ENCODE results near the gene ILF2. TPM values are rescaled to one million over a fixed set of nuclear protein-coding genes. Genes with fewer than 3 reads are reported as not detected.
A peak's percentile ranks its signal among the peaks of the same experiment; 100 is the strongest.
"Not testable (repeated sequence)": the region's sequence is repeated elsewhere in the genome, so short reads cannot be mapped to it uniquely, and the experiment has no call there.

ILF2 gene
- total RNA-seq: 100 to 1,000 TPM; 379 to 394 TPM
- 126 TPM for polyA plus RNA-seq

DNA sequence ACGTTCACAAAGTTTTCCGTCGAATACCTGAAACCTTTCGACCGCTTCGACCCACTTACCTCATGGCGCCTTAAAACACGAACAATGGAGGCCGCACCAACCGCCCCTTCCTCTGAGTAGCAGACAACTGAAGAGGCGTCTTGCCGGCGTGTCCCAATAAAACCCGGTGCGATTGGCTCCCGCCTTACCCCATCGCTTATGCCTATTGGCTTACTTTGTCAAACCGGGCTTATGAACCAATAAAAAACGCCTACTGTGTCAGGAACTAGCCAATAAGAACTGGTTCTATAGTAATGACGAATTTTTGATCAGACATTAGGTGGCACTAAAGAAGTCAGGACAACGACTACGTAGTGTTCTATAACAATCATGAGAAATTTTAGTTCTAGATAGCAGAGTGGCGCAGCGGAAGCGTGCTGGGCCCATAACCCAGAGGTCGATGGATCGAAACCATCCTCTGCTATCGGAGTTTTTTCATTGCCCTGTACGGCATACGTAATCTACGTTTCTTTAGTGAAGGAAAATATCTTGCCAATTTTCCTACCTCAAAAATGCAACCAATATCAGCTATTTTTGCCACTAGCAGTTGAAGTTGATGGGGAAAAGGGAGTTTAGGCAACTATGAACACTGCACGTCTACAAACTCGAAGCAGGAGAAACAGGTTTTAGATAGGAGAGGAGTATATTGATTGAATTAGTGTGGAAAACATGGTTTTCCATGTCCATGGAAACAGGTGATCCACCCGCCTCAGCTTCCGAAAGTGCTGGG, at the start of gene ILF2:
Gene ILF2 (minus strand): TSS at position 135 of the 769 bp plus-strand sequence. CDS start 71 bp downstream, at position 64.
- H3K27ac ChIP-seq (ENCODE audit: low read depth, low read length): peak within 1 kb of the TSS; percentile 92
- peaks cover 29% of the 10 kb centered on the region for H3K36me3 ChIP-seq (ENCODE audit: insufficient read depth, low read length)
- DNase-seq: peak; percentile 92 to 98 (median 98)
- ChIA-PET CTCF (interaction anchor here (0.7 to 2.5 kb wide), 5 partner anchors 10 to 315 kb away, joined by 3 to 8 read pairs (median 4); partner anchors contain the start of genes RAB13 and SNAPIN), POLR2A (interaction anchor here (0.6 to 2.6 kb wide), 5 partner anchors 11 to 320 kb away, joined by 3 to 18 read pairs (median 8); partner anchors contain the start of genes CHTOP, JTB and RPS27)
- H3K27ac Mint-ChIP-seq: peak within 1 kb of the TSS in 1 of 8 donors; percentile 93
- peak within 1 kb of the TSS; percentile 92 for H3K4me3 ChIP-seq (ENCODE audit: low read length)
- H3K4me3 Mint-ChIP-seq: no peak within 1 kb of the TSS
- peaks cover 30% of the 10 kb centered on the region for H3K4me1 ChIP-seq (ENCODE audit: insufficient read depth, low read length)
- no peaks in the 10 kb centered on the region for H3K9me3 ChIP-seq (ENCODE audit: low read length)
- peaks cover 11 to 21% (median 12%) of the 10 kb centered on the region in 3 donors for H3K4me1 Mint-ChIP-seq
- H3K27me3 Mint-ChIP-seq: peaks cover 0 to under 1% of the 10 kb centered on the region in 2 donors
- peaks cover 9 to 25% (median 12%) of the 10 kb centered on the region in 3 donors for H3K36me3 Mint-ChIP-seq
- no peaks in the 10 kb centered on the region for H3K27me3 ChIP-seq (ENCODE audit: insufficient read depth, low read length, poor library complexity, severe bottlenecking)
- H3K9me3 Mint-ChIP-seq: no peaks in the 10 kb centered on the region

DNA sequence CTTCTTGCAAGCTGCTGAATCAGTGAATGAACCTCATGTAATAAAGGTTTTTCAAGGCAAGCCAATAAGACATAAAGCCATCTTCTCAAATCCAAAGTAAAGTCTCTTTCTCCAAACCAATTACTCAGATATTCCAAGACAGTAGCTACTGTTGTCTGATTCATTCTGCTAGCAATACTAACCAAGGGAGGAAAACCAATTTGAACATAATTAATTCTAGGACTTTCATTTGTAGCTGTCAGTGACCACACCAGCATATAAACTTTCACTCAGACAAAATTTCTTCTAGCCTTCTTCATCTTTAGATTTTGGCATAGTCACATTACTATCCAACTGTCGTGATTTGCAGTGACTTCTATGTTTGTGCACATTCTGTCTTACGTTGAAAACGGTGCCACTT, 46.5 kb upstream of the ILF2 start:
- Mint-ChIP-seq H3K9me3 (no peaks in the 10 kb centered on the region), H3K36me3 (no peaks in the 10 kb centered on the region), H3K27me3 (peaks cover 4 to 6% of the 10 kb centered on the region in 2 donors), H3K27ac (peak overlapping the region in 1 of 8 donors; percentile 15), H3K4me1 (no peaks in the 10 kb centered on the region), H3K4me3 (no peak overlapping the region)
- H3K36me3 ChIP-seq (ENCODE audit: insufficient read depth, low read length): no peaks in the 10 kb centered on the region
- H3K27ac ChIP-seq (ENCODE audit: low read depth, low read length): no peak overlapping the region
- H3K9me3 ChIP-seq (ENCODE audit: low read length): no peaks in the 10 kb centered on the region
- no peaks in the 10 kb centered on the region for H3K27me3 ChIP-seq (ENCODE audit: insufficient read depth, low read length, poor library complexity, severe bottlenecking)
- H3K4me3 ChIP-seq (ENCODE audit: low read length): no peak overlapping the region
- ChIA-PET POLR2A (no interaction called here), CTCF (no interaction called here)
- no peaks in the 10 kb centered on the region for H3K4me1 ChIP-seq (ENCODE audit: insufficient read depth, low read length)
- no peak for DNase-seq

DNA sequence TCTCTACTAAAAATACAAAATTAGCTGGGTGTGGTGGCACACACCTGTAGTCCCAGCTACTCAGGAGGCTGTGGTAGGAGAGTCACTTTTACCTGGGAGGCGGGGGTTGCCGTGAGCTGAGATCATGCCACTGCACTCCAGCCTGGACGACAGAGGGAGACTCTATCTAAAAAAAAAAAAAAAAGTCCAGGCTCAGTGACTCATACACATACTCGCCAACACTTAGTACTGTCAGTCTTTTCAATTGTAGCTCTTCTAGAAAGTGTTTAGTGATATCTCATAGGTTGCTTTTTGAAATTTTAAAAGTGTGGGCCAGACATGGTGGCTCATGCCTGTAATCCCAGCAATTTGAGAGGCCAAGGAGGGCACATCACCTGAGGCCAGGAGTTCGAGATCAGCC, 45.4 kb upstream of the ILF2 start:
- POLR2A ChIA-PET; H3K9me3 ChIP-seq (ENCODE audit: low read length); H3K4me1 Mint-ChIP-seq; H3K27me3 ChIP-seq (ENCODE audit: insufficient read depth, low read length, poor library complexity, severe bottlenecking); DNase-seq; H3K27ac Mint-ChIP-seq; H3K4me1 ChIP-seq (ENCODE audit: insufficient read depth, low read length); H3K27me3 Mint-ChIP-seq; H3K36me3 ChIP-seq (ENCODE audit: insufficient read depth, low read length); H3K4me3 ChIP-seq (ENCODE audit: low read length); H3K4me3 Mint-ChIP-seq; CTCF ChIA-PET; H3K9me3 Mint-ChIP-seq; H3K36me3 Mint-ChIP-seq; H3K27ac ChIP-seq (ENCODE audit: low read depth, low read length): not testable (repeated sequence)

DNA sequence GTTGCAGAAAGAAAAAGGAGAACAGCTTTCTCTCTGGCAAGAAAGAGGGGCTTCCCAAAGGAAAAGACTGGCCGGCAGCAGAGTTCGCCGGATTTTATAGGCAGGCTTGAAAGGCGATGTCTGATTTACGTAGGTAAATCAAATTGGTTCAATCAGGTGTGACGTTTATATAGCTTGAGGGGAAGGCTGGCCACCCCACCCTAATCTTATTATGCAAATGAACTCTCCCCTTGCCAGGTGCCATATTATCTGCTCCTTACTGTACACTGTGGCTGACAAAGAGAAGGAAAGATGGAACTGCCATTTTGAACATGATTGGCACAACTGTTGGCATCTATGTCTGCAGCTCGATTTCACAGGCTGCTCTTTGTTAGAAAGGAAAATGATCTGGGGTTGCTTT, 40.2 kb upstream of the ILF2 start:
- Mint-ChIP-seq H3K4me3 (no peak overlapping the region), H3K27ac (no peak overlapping the region), H3K36me3 (no peaks in the 10 kb centered on the region), H3K27me3 (peaks cover 4 to 11% of the 10 kb centered on the region in 2 donors), H3K4me1 (no peaks in the 10 kb centered on the region), H3K9me3 (no peaks in the 10 kb centered on the region)
- Histone ChIP-seq H3K27ac (ENCODE audit: low read depth, low read length) (no peak overlapping the region), H3K27me3 (ENCODE audit: insufficient read depth, low read length, poor library complexity, severe bottlenecking) (no peaks in the 10 kb centered on the region), H3K4me1 (ENCODE audit: insufficient read depth, low read length) (no peaks in the 10 kb centered on the region), H3K9me3 (ENCODE audit: low read length) (no peaks in the 10 kb centered on the region), H3K4me3 (ENCODE audit: low read length) (no peak overlapping the region), H3K36me3 (ENCODE audit: insufficient read depth, low read length) (no peaks in the 10 kb centered on the region)
- ChIA-PET POLR2A (no interaction called here), CTCF (no interaction called here)
- DNase-seq: no peak

DNA sequence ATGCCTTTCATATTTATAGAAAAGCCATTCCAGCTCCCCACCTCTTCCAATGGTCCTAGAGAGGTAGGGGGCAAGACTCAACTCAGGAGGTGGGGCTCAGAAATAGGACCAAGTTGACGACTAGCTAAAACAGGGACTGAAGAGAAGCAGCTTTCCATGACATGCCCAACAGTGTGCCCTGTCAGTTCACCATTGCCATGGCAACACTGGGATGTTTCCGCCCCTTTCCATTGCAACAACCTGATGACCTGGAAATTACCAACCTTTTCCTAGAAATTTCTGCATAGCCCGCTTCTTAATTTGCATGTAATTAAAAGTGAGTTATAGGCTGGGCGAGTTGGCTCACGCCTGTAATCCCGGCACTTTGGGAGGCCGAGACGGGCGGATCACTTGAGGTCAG, 34.7 kb upstream of the ILF2 start:
- ChIA-PET POLR2A (no interaction called here), CTCF (interaction anchor here (1.2 kb wide), 1 partner anchor 43 kb away, joined by 3 read pairs; no protein-coding TSS in a partner anchor)
- Mint-ChIP-seq H3K27ac (no peak overlapping the region), H3K4me3 (no peak overlapping the region), H3K9me3 (no peaks in the 10 kb centered on the region), H3K27me3 (peaks cover 0 to 1% of the 10 kb centered on the region in 2 donors), H3K36me3 (no peaks in the 10 kb centered on the region), H3K4me1 (no peaks in the 10 kb centered on the region)
- Histone ChIP-seq H3K27ac (ENCODE audit: low read depth, low read length) (no peak overlapping the region), H3K36me3 (ENCODE audit: insufficient read depth, low read length) (no peaks in the 10 kb centered on the region), H3K27me3 (ENCODE audit: insufficient read depth, low read length, poor library complexity, severe bottlenecking) (no peaks in the 10 kb centered on the region), H3K4me3 (ENCODE audit: low read length) (no peak overlapping the region), H3K4me1 (ENCODE audit: insufficient read depth, low read length) (no peaks in the 10 kb centered on the region), H3K9me3 (ENCODE audit: low read length) (no peaks in the 10 kb centered on the region)
- no peak for DNase-seq

DNA sequence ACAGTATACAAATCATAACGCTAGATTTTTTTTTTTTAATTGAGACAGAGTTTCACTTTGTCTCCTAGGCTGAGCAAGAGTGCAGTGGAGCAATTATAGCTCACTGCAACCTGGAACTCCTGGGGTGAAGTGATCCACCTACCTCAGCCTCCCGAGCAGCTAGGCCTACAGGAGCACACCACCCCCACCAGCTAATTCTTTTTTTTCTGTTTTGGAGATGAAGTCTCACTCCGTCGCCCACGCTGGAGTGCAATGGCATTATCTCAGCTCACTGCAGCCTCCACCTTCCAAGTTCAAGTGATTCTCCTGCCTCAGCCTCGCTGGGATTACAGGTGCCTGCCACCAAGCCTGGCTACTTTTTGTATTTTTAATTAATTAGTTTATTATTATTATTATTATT, 29.0 kb upstream of the ILF2 start:
- CTCF ChIA-PET: interaction anchor here (1.1 kb wide), 1 partner anchor 22 kb away, joined by 3 read pairs; no protein-coding TSS in a partner anchor
- H3K27ac Mint-ChIP-seq: no peak overlapping the region
- Histone ChIP-seq H3K4me1 (ENCODE audit: insufficient read depth, low read length) (no peaks in the 10 kb centered on the region), H3K4me3 (ENCODE audit: low read length) (no peak overlapping the region), H3K27ac (ENCODE audit: low read depth, low read length) (no peak overlapping the region), H3K36me3 (ENCODE audit: insufficient read depth, low read length) (no peaks in the 10 kb centered on the region), H3K9me3 (ENCODE audit: low read length) (no peaks in the 10 kb centered on the region), H3K27me3 (ENCODE audit: insufficient read depth, low read length, poor library complexity, severe bottlenecking) (no peaks in the 10 kb centered on the region)
- H3K36me3 Mint-ChIP-seq: no peaks in the 10 kb centered on the region
- POLR2A ChIA-PET: no interaction called here
- H3K4me3 Mint-ChIP-seq: no peak overlapping the region
- no peaks in the 10 kb centered on the region for H3K9me3 Mint-ChIP-seq
- DNase-seq: no peak
- no peaks in the 10 kb centered on the region for H3K4me1 Mint-ChIP-seq
- peaks cover 0 to 4% of the 10 kb centered on the region in 2 donors for H3K27me3 Mint-ChIP-seq

DNA sequence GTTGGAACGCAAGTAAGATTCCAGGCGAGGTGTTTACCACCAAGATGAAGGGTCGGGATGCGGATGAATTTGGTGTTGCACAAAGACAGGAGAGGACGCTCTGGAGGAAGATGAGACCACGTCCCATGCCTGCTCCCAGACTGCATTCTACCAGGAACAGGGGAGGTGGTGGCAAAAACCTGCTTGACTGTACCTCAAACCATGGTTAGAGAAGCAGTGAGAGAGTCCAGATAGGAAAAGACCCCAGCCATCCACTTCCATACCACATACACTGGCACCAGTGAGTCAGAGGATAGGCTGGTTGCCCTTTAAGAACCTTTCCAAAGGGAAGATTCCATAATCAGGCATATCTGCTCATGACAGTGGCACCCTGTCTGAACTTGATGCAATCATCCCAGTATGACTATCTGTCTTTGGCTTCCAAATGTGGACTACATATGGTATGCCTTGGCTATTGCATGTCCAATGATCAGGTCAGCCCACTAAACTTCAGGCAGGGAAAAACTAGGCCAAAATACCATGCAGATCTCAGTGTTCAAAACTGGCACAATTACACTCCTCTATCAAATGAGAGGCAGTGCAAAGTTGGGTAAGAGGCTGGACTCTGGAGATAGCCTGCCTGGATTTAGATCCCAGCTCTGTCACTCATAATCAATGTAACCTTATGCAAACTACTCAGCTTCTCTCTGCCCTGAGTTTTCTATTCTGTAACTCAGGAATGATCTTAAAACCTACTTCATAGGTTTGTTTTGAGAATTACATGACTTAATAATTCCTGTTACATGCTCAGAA, 28.3 kb upstream of the ILF2 start:
- Histone ChIP-seq H3K4me1 (ENCODE audit: insufficient read depth, low read length) (no peaks in the 10 kb centered on the region), H3K9me3 (ENCODE audit: low read length) (no peaks in the 10 kb centered on the region), H3K27ac (ENCODE audit: low read depth, low read length) (no peak overlapping the region), H3K27me3 (ENCODE audit: insufficient read depth, low read length, poor library complexity, severe bottlenecking) (no peaks in the 10 kb centered on the region), H3K36me3 (ENCODE audit: insufficient read depth, low read length) (no peaks in the 10 kb centered on the region), H3K4me3 (ENCODE audit: low read length) (no peak overlapping the region)
- ChIA-PET POLR2A (interaction anchor here (0.6 kb wide), 1 partner anchor 109 kb away, joined by 3 read pairs; no protein-coding TSS in a partner anchor), CTCF (interaction anchor here (1.1 kb wide), 1 partner anchor 21 kb away, joined by 3 read pairs; no protein-coding TSS in a partner anchor)
- Mint-ChIP-seq H3K36me3 (no peaks in the 10 kb centered on the region), H3K4me1 (no peaks in the 10 kb centered on the region), H3K9me3 (no peaks in the 10 kb centered on the region), H3K27me3 (peaks cover 0 to 4% of the 10 kb centered on the region in 2 donors), H3K27ac (peak overlapping the region in 1 of 8 donors; percentile 88), H3K4me3 (no peak overlapping the region)
- DNase-seq: no peak

Measured in CD8-positive, alpha-beta memory T cell (primary cell).